HuH-7 (cell line): ENCODE results near the gene DNAJB9.

Experiments
- DNase-seq: peaks from one replicate; pipeline ENCODE4 v3.0.0; 2011; ENCODE audit warnings: low spot score

DNAJB9 gene

GRCh38 chr7:108568801-108569380 lies 783 bp upstream of the DNAJB9 start:
- no peak for DNase-seq

GRCh38 chr7:108570146-108570755 lies 577 bp downstream of the DNAJB9 start:
- peak; percentile 51 for DNase-seq

- DNase-seq, result no peak
Observed at GRCh38 chr7:108572480-108572879, 2.8 kb downstream of the DNAJB9 start.

- no peak for DNase-seq
Observed at GRCh38 chr7:108575156-108575555, 5.5 kb downstream of the DNAJB9 start.

GRCh38 chr7:108576116-108576515 lies 6.4 kb downstream of the DNAJB9 start:
- no peak for DNase-seq

- no peak for DNase-seq
Observed at GRCh38 chr7:108578937-108579336, 9.3 kb downstream of the DNAJB9 start.

- no peak for DNase-seq
Observed at GRCh38 chr7:108580298-108580697, 10.6 kb downstream of the DNAJB9 start.

- DNase-seq, result no peak
Observed at GRCh38 chr7:108581655-108582491, 12.2 kb downstream of the DNAJB9 start.

GRCh38 chr7:108584211-108584610 lies 14.5 kb downstream of the DNAJB9 start:
- no peak for DNase-seq

GRCh38 chr7:108585843-108586242 lies 16.2 kb downstream of the DNAJB9 start:
- DNase-seq, result no peak

GRCh38 chr7:108586274-108586710 lies 16.6 kb downstream of the DNAJB9 start:
- DNase-seq, result no peak

GRCh38 chr7:108589199-108589598 lies 19.5 kb downstream of the DNAJB9 start:
- no peak for DNase-seq

- no peak for DNase-seq
Observed at GRCh38 chr7:108589874-108590273, 20.2 kb downstream of the DNAJB9 start.

GRCh38 chr7:108590606-108591005 lies 20.9 kb downstream of the DNAJB9 start:
- peak; percentile 9 for DNase-seq

- DNase-seq, result peak; percentile 18
Observed at GRCh38 chr7:108592646-108593201, 23.1 kb downstream of the DNAJB9 start.

- DNase-seq, result no peak
Observed at GRCh38 chr7:108596560-108596959, 26.9 kb downstream of the DNAJB9 start.

- DNase-seq, result no peak
Observed at GRCh38 chr7:108598153-108598552, 28.5 kb downstream of the DNAJB9 start.

- DNase-seq, result no peak
Observed at GRCh38 chr7:108598914-108599580, 29.4 kb downstream of the DNAJB9 start.

GRCh38 chr7:108600399-108600798 lies 30.7 kb downstream of the DNAJB9 start:
- DNase-seq, result no peak

GRCh38 chr7:108603656-108604306 lies 34.1 kb downstream of the DNAJB9 start:
- DNase-seq, result no peak

- no peak for DNase-seq
Observed at GRCh38 chr7:108604307-108605077, 34.8 kb downstream of the DNAJB9 start.
